ENCODE measurements around the gene ABTB1.

ABTB1 gene

GRCh38 chr3:127711021-127711695, 38.4 kb downstream of the ABTB1 start:
- Histone ChIP-seq H3K9me3 (ENCODE audit: insufficient read depth, low read length) (no peaks in the 10 kb centered on the region), H2AFZ (ENCODE audit: low read depth, low read length) (no peak overlapping the region), H3K4me1 (ENCODE audit: low read length) (no peaks in the 10 kb centered on the region), H3K79me2 (ENCODE audit: low read length) (no peaks in the 10 kb centered on the region), H3K4me3 (ENCODE audit: low read length) (no peak overlapping the region), H3K9ac (ENCODE audit: low read length) (no peak overlapping the region), H4K20me1 (ENCODE audit: insufficient read depth, low read length) (no peaks in the 10 kb centered on the region), H3K27ac (ENCODE audit: low read length) (no peak overlapping the region), H3K4me2 (ENCODE audit: low read length) (no peak overlapping the region), H3K27me3 (ENCODE audit: low read depth, low read length) (no peaks in the 10 kb centered on the region), H3K36me3 (replicated peaks; ENCODE audit: low read depth, low read length) (peaks cover 66% of the 10 kb centered on the region)
- TF ChIP-seq CTCF (IDR thresholded peaks at IDR 0.05; ENCODE audit: low read depth, low read length) (no peak), EZH2phosphoT487 (IDR thresholded peaks at IDR 0.05; ENCODE audit: low read depth) (no peak)

GRCh38 chr3:127711896-127712295, 39.1 kb downstream of the ABTB1 start:
- Histone ChIP-seq H3K27me3 (ENCODE audit: low read depth, low read length) (no peaks in the 10 kb centered on the region), H3K4me1 (ENCODE audit: low read length) (no peaks in the 10 kb centered on the region), H3K36me3 (replicated peaks; ENCODE audit: low read depth, low read length) (peaks cover 64% of the 10 kb centered on the region)

DNA sequence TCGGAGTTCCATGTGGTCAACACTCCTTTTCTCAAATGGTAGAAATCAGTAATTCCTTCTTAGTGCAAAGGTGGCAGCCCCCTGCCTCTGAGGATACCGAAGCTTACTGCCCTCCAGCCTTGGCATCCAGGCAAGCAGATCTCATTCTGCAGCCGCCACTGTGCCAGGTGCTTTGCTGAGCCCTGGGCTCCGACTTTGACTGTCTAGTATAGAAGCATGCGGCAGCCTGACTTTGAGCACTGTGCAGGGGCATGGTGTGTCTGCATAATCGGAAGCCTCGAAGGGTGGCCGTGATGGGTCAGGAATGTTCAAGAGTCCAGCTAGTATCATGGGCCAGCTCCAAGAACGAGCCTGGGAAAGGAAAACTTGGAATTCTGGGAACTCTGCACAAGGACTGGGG, 39.7 kb downstream of the ABTB1 start:
- Histone ChIP-seq H4K20me1 (ENCODE audit: insufficient read depth, low read length) (no peaks in the 10 kb centered on the region), H3K4me2 (ENCODE audit: low read length) (no peak overlapping the region), H3K27me3 (ENCODE audit: low read depth, low read length) (no peaks in the 10 kb centered on the region), H3K9me3 (ENCODE audit: insufficient read depth, low read length) (no peaks in the 10 kb centered on the region), H3K27ac (ENCODE audit: low read length) (no peak overlapping the region), H3K36me3 (replicated peaks; ENCODE audit: low read depth, low read length) (peaks cover 60% of the 10 kb centered on the region), H3K9ac (ENCODE audit: low read length) (no peak overlapping the region), H3K4me1 (ENCODE audit: low read length) (no peaks in the 10 kb centered on the region), H3K79me2 (ENCODE audit: low read length) (no peaks in the 10 kb centered on the region), H3K4me3 (ENCODE audit: low read length) (no peak overlapping the region), H2AFZ (ENCODE audit: low read depth, low read length) (no peak overlapping the region)
- TF ChIP-seq CTCF (IDR thresholded peaks at IDR 0.05; ENCODE audit: low read depth, low read length): no peak
- no peak for TF ChIP-seq EZH2phosphoT487 (IDR thresholded peaks at IDR 0.05; ENCODE audit: low read depth)

More at GRCh38 chr3:127711896-127712295, 39.1 kb downstream of the ABTB1 start:
- no peak overlapping the region for H3K4me3 ChIP-seq (ENCODE audit: low read length)
- no peaks in the 10 kb centered on the region for H4K20me1 ChIP-seq (ENCODE audit: insufficient read depth, low read length)
- H3K9ac ChIP-seq (ENCODE audit: low read length): no peak overlapping the region
- no peaks in the 10 kb centered on the region for H3K79me2 ChIP-seq (ENCODE audit: low read length)
- no peak overlapping the region for H3K4me2 ChIP-seq (ENCODE audit: low read length)
- TF ChIP-seq EZH2phosphoT487 (IDR thresholded peaks at IDR 0.05; ENCODE audit: low read depth): no peak
- TF ChIP-seq CTCF (IDR thresholded peaks at IDR 0.05; ENCODE audit: low read depth, low read length): no peak
- no peaks in the 10 kb centered on the region for H3K9me3 ChIP-seq (ENCODE audit: insufficient read depth, low read length)
- H3K27ac ChIP-seq (ENCODE audit: low read length): no peak overlapping the region
- H2AFZ ChIP-seq (ENCODE audit: low read depth, low read length): no peak overlapping the region

DNA sequence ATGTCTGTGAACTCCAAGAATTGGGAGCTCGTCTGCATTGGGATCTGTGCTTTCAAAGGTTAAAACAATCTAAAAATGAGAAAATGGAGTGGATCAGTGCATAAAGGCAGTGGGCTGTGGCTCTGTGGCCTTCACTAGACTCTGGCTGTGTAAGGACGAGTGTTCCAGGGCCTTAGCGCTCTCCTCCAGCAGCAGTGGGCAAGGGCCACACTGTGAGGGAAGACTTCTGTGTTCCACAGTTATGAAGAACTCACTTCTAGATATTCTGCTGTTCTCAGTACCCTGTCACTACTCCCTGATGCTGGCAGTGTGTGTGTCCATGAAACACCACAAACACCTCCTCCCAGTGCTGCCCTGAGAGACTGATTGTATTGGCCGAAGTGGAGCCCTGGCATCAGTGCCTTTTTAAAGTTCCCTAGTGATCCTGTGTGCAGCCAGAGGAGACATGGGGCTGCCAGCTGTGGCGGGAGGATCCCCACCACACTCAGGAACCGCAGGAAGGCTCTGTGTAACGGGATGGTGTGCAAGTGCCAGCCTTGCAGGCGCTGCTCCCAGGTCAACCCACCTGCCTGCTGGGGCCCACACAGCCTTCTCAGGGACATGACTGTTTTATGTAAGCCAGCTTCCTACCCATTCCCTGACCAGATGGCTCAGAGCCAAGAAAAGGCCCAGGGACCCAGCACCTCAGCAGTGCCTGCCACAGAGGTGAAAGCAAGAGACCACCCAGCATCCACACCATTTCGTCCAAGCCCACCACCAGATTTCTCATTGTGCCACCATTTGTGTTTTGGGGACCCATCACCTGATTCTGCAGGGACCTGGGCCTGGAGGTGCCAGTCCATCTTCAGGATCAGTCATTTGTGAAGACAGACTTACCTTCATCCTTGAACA, 40.4 kb downstream of the ABTB1 start:
- no peak overlapping the region for H3K4me2 ChIP-seq (ENCODE audit: low read length)
- H4K20me1 ChIP-seq (ENCODE audit: insufficient read depth, low read length): no peaks in the 10 kb centered on the region
- H3K27me3 ChIP-seq (ENCODE audit: low read depth, low read length): no peaks in the 10 kb centered on the region
- H3K4me3 ChIP-seq (ENCODE audit: low read length): no peak overlapping the region
- no peaks in the 10 kb centered on the region for H3K79me2 ChIP-seq (ENCODE audit: low read length)
- no peak overlapping the region for H2AFZ ChIP-seq (ENCODE audit: low read depth, low read length)
- no peaks in the 10 kb centered on the region for H3K9me3 ChIP-seq (ENCODE audit: insufficient read depth, low read length)
- no peaks in the 10 kb centered on the region for H3K4me1 ChIP-seq (ENCODE audit: low read length)
- no peak for TF ChIP-seq EZH2phosphoT487 (IDR thresholded peaks at IDR 0.05; ENCODE audit: low read depth)
- TF ChIP-seq CTCF (IDR thresholded peaks at IDR 0.05; ENCODE audit: low read depth, low read length): no peak
- no peak overlapping the region for H3K27ac ChIP-seq (ENCODE audit: low read length)
- H3K36me3 ChIP-seq (replicated peaks; ENCODE audit: low read depth, low read length): peaks cover 59% of the 10 kb centered on the region
- no peak overlapping the region for H3K9ac ChIP-seq (ENCODE audit: low read length)

Measured in OCI-LY3 (cell line).